SU-DHL-6 (cell line): ENCODE results near the gene DCLK3.

Source experiments
- H2AFZ ChIP-seq: fragments of 200-600 bp; sonication (generic); 2 replicates; pipeline ENCODE4 v1.6.1; 2014; ENCODE audit warnings: low read depth, mild to moderate bottlenecking, moderate library complexity, mixed read lengths, antibody characterized with exemption, low read length; ENCODE audit not compliant: severe bottlenecking
- H3F3A ChIP-seq: fragments of 200-600 bp; shearing (Covaris generic); 2 replicates; pipeline ENCODE4 v1.6.0; 2016; ENCODE audit warnings: antibody characterized with exemption, mild to moderate bottlenecking; ENCODE audit not compliant: insufficient read depth
- H3K27ac ChIP-seq: fragments of 200-600 bp; sonication (generic); 2 replicates; pipeline ENCODE4 v1.5.1; 2016; ENCODE audit warnings: low read depth, mild to moderate bottlenecking, low read length, moderate library complexity, mixed read lengths
- H3K27me3 ChIP-seq: fragments of 200-600 bp; sonication (generic), shearing (Covaris generic); 2 replicates; pipeline ENCODE4 v1.6.0; 2014; ENCODE audit warnings: mild to moderate bottlenecking, low read length
- H3K36me3 ChIP-seq: fragments of 200-600 bp; sonication (generic); 2 replicates; pipeline ENCODE4 v1.6.1; 2014; ENCODE audit warnings: mild to moderate bottlenecking, low read length, mixed read lengths
- H3K4me2 ChIP-seq: fragments of 300-600, 200-600 bp; shearing (Covaris generic), sonication (generic); 2 replicates; pipeline ENCODE4 v1.6.0; 2014; ENCODE audit warnings: low read length, low read depth, mild to moderate bottlenecking; ENCODE audit not compliant: poor library complexity, severe bottlenecking
- H3K4me3 ChIP-seq: fragments of 200-600 bp; sonication (generic); 2 replicates; pipeline ENCODE4 v1.5.1; 2014; ENCODE audit warnings: antibody characterized with exemption, low read length, mild to moderate bottlenecking, mixed read lengths; ENCODE audit not compliant: insufficient read depth, poor library complexity, severe bottlenecking
- H3K79me2 ChIP-seq: fragments of 200-600 bp; sonication (generic); 2 replicates; pipeline ENCODE4 v1.6.1; 2014; ENCODE audit warnings: mild to moderate bottlenecking, low read length, moderate library complexity; ENCODE audit not compliant: insufficient read depth
- H3K9ac ChIP-seq: fragments of 200-600 bp; sonication (generic); 2 replicates; pipeline ENCODE4 v1.7.0; 2014; ENCODE audit warnings: mild to moderate bottlenecking, low read length
- H3K9me2 ChIP-seq: fragments of 200-600 bp; sonication (generic); replicated peaks from 2 replicates; pipeline ENCODE4 v1.6.1; 2014; ENCODE audit warnings: low read length; ENCODE audit not compliant: insufficient read depth
- H3K9me3 ChIP-seq: fragments of 200-600 bp; sonication (generic); 2 replicates; pipeline ENCODE4 v1.6.1; 2014; ENCODE audit warnings: low read length, mixed read lengths; ENCODE audit not compliant: insufficient read depth
- H4K20me1 ChIP-seq: fragments of 200-600 bp; sonication (generic); 2 replicates; pipeline ENCODE4 v1.6.1; 2014; ENCODE audit warnings: low read depth, mild to moderate bottlenecking, antibody characterized with exemption, low read length, moderate library complexity, mixed read lengths
- CTCF ChIP-seq: fragments of 200-600 bp; sonication (generic); IDR thresholded peaks from one replicate; pipeline ENCODE4 v1.5.1; 2017; ENCODE audit warnings: antibody characterized with exemption, mild to moderate bottlenecking, low read length, moderate library complexity; ENCODE audit not compliant: insufficient read depth, poor library complexity, severe bottlenecking
- EZH2phosphoT487 ChIP-seq: fragments of 200-600 bp; sonication (generic), shearing (Covaris generic); conservative IDR thresholded peaks from 2 replicates; pipeline ENCODE4 v1.6.1; 2018; ENCODE audit warnings: mild to moderate bottlenecking, antibody characterized with exemption, low read length, moderate library complexity, mixed read lengths

The DCLK3 gene

GRCh38 chr3:36761779-36762178 is 2.6 kb downstream of the DCLK3 start:
- Histone ChIP-seq H3K9me2 (no peaks in the 10 kb centered on the region), H2AFZ (no peak overlapping the region), H4K20me1 (no peaks in the 10 kb centered on the region), H3K4me3 (no peak overlapping the region), H3K36me3 (no peaks in the 10 kb centered on the region), H3F3A (no peaks in the 10 kb centered on the region), H3K27me3 (no peaks in the 10 kb centered on the region), H3K4me2 (no peak overlapping the region), H3K79me2 (no peaks in the 10 kb centered on the region), H3K27ac (no peak overlapping the region), H3K9ac (no peak overlapping the region), H3K9me3 (no peaks in the 10 kb centered on the region)
- no peak for TF ChIP-seq CTCF
- no peak for TF ChIP-seq EZH2phosphoT487

GRCh38 chr3:36756269-36756668 is 8.1 kb downstream of the DCLK3 start:
- no peak overlapping the region for H3K9ac ChIP-seq
- no peaks in the 10 kb centered on the region for H3K9me3 ChIP-seq
- no peaks in the 10 kb centered on the region for H3K27me3 ChIP-seq
- H2AFZ ChIP-seq, result no peak overlapping the region
- no peak overlapping the region for H3K4me2 ChIP-seq
- H3K4me3 ChIP-seq, result no peak overlapping the region
- H4K20me1 ChIP-seq, result no peaks in the 10 kb centered on the region
- no peaks in the 10 kb centered on the region for H3K36me3 ChIP-seq
- H3K9me2 ChIP-seq, result no peaks in the 10 kb centered on the region
- H3K79me2 ChIP-seq, result no peaks in the 10 kb centered on the region
- TF ChIP-seq EZH2phosphoT487 (no peak), CTCF (no peak)
- H3K27ac ChIP-seq, result no peak overlapping the region
- H3F3A ChIP-seq, result no peaks in the 10 kb centered on the region

GRCh38 chr3:36751326-36751725 is 13.0 kb downstream of the DCLK3 start:
- H3K9me3 ChIP-seq, result no peaks in the 10 kb centered on the region
- H3K9ac ChIP-seq, result no peak overlapping the region
- H3K4me2 ChIP-seq, result no peak overlapping the region
- no peaks in the 10 kb centered on the region for H3K9me2 ChIP-seq
- no peaks in the 10 kb centered on the region for H3K79me2 ChIP-seq
- H3K36me3 ChIP-seq, result no peaks in the 10 kb centered on the region
- H3K27ac ChIP-seq, result no peak overlapping the region
- no peaks in the 10 kb centered on the region for H4K20me1 ChIP-seq
- TF ChIP-seq EZH2phosphoT487 (no peak), CTCF (no peak)
- H2AFZ ChIP-seq, result no peak overlapping the region
- H3F3A ChIP-seq, result no peaks in the 10 kb centered on the region
- H3K4me3 ChIP-seq, result no peak overlapping the region
- H3K27me3 ChIP-seq, result no peaks in the 10 kb centered on the region

- Histone ChIP-seq H2AFZ (no peak overlapping the region), H3K27me3 (no peaks in the 10 kb centered on the region), H3K27ac (no peak overlapping the region), H4K20me1 (no peaks in the 10 kb centered on the region), H3K36me3 (no peaks in the 10 kb centered on the region), H3K9ac (no peak overlapping the region), H3K4me3 (no peak overlapping the region), H3K79me2 (no peaks in the 10 kb centered on the region), H3F3A (no peaks in the 10 kb centered on the region), H3K4me2 (no peak overlapping the region), H3K9me3 (no peaks in the 10 kb centered on the region), H3K9me2 (no peaks in the 10 kb centered on the region)
- TF ChIP-seq EZH2phosphoT487, result no peak
- no peak for TF ChIP-seq CTCF
Observed at GRCh38 chr3:36750737-36751136, 13.6 kb downstream of the DCLK3 start.
